Lung (tissue), 12 donors: ENCODE results near the gene CPXM2. TPM values are rescaled to one million over a fixed set of nuclear protein-coding genes. Genes with fewer than 3 reads are reported as not detected.

Source experiments
- ATAC-seq: fragments of 200-7000 bp; cut with Tn5 transposase; one replicate; pipeline ENCODE4 v1.9.1; 2020; ENCODE audit warnings: moderate number of reproducible peaks; ENCODE audit not compliant: insufficient read depth, low FRiP score
- DNase-seq, 3 donors: peaks; one replicate each; pipeline ENCODE4 v3.0.0-alpha.2; 2013 to 2017
- H3K27ac ChIP-seq, 2 donors: one replicate each; pipeline ENCODE4 v1.5.1; 2013; ENCODE audit warnings: mild to moderate bottlenecking in 2 of 2, moderate library complexity in 2 of 2, control low read depth in 1 of 2, inconsistent platforms in 1 of 2, low read depth in 1 of 2, low read length in 1 of 2
- H3K27me3 ChIP-seq, 3 donors: one replicate each; pipeline ENCODE4 v1.5.1; 2013; ENCODE audit warnings: low read length in 2 of 3; ENCODE audit not compliant: control insufficient read depth in 3 of 3, insufficient read depth in 3 of 3
- H3K36me3 ChIP-seq, 4 donors: one replicate each; pipeline ENCODE4 v1.5.1; 2013; ENCODE audit warnings: low read length in 4 of 4, mild to moderate bottlenecking in 1 of 4, moderate library complexity in 1 of 4; ENCODE audit not compliant: control insufficient read depth in 4 of 4, insufficient read depth in 4 of 4
- H3K4me1 ChIP-seq, 5 donors: one replicate each; pipeline ENCODE4 v1.5.1; 2013; ENCODE audit warnings: low read length in 5 of 5, mild to moderate bottlenecking in 2 of 5, moderate library complexity in 1 of 5; ENCODE audit not compliant: control insufficient read depth in 5 of 5, insufficient read depth in 5 of 5
- H3K4me3 ChIP-seq: one replicate; pipeline ENCODE4 v1.5.1; 2013; ENCODE audit warnings: mild to moderate bottlenecking, control low read depth, moderate library complexity
- H3K9ac ChIP-seq, 2 donors: one replicate each; pipeline ENCODE4 v1.5.1; 2013; ENCODE audit warnings: low read length in 2 of 2, control low read depth in 1 of 2; ENCODE audit not compliant: insufficient read depth in 1 of 2
- H3K9me3 ChIP-seq, 4 donors: one replicate each; pipeline ENCODE4 v1.5.1; 2013; ENCODE audit warnings: low read length in 3 of 4, mild to moderate bottlenecking in 1 of 4, moderate library complexity in 1 of 4; ENCODE audit not compliant: control insufficient read depth in 4 of 4, insufficient read depth in 3 of 4
- CTCF ChIP-seq: IDR thresholded peaks from 2 replicates; pipeline ENCODE4 v1.5.1; 2012; ENCODE audit warnings: mild to moderate bottlenecking; ENCODE audit errors: control extremely low read depth, extremely low read depth
- WGBS, 2 donors: extraction: QIAGEN DNeasy Blood & Tissue Kit; methylation state at CpG; one replicate each; pipeline ENCODE4 v1.1.7; 2013; 5-methylcytosine and 5-hydroxymethylcytosine counted together
- polyA plus RNA-seq, 2 donors: library from polyadenylated mRNA; stranded (reverse); fragments of 200-250 nt; gene quantifications; one replicate each; pipeline ENCODE4 v1.2.1, GENCODE V29; 2013
- total RNA-seq, 2 donors: library from RNA; depleted of rRNA in 1 of 2; stranded (reverse); fragments of >200 nt in 1 of 2; gene quantifications; one replicate each; pipeline ENCODE4 v1.2.1, GENCODE V29; 2014 to 2021
- donor health status: control.
- donor health status: control.
- donor health status: Bipolar disorder and iron deficiency.
- donor health status: healthy.
- donor health status: DM: yes; HTN: yes; CAD: no.

Gene CPXM2
- total and polyA plus RNA-seq, 4 donors: 0.66 to 5.0 (median 2.1) TPM

GRCh38 chr10:123912871-123913270 is 21.3 kb upstream of the CPXM2 start:
- H3K4me1 ChIP-seq: peaks cover 0 to 12% (median 4%) of the 10 kb centered on the region in 5 donors
- no peak for TF ChIP-seq CTCF
- no peak overlapping the region for H3K9ac ChIP-seq
- no peak for ATAC-seq
- peaks cover 0 to 9% (median 0%) of the 10 kb centered on the region in 4 donors for H3K9me3 ChIP-seq
- H3K27me3 ChIP-seq: peaks cover 0 to 4% (median 0%) of the 10 kb centered on the region in 3 donors
- no peak overlapping the region for H3K4me3 ChIP-seq
- WGBS, 2 donors: 38 to 74% methylated on average over 3 of the region's 3 CpGs
- no peak for DNase-seq
- no peak overlapping the region for H3K27ac ChIP-seq
- H3K36me3 ChIP-seq: no peaks in the 10 kb centered on the region

GRCh38 chr10:123912466-123912865 is 20.9 kb upstream of the CPXM2 start:
- no peak overlapping the region for H3K9ac ChIP-seq
- H3K27me3 ChIP-seq: peaks cover 0 to 2% (median 0%) of the 10 kb centered on the region in 3 donors
- WGBS, 2 donors: 53 to 72% methylated on average over 4 of the region's 4 CpGs
- no peaks in the 10 kb centered on the region for H3K36me3 ChIP-seq
- no peak overlapping the region for H3K4me3 ChIP-seq
- no peak for TF ChIP-seq CTCF
- ATAC-seq (no peak), DNase-seq (no peak)
- no peak overlapping the region for H3K27ac ChIP-seq
- H3K9me3 ChIP-seq: peaks cover 0 to 9% (median 0%) of the 10 kb centered on the region in 4 donors
- H3K4me1 ChIP-seq: peaks cover 0 to 12% (median 4%) of the 10 kb centered on the region in 5 donors

GRCh38 chr10:123911866-123912265 is 20.3 kb upstream of the CPXM2 start:
- Histone ChIP-seq H3K4me1 (peaks cover 0 to 12% (median 4%) of the 10 kb centered on the region in 5 donors), H3K36me3 (no peaks in the 10 kb centered on the region), H3K9ac (no peak overlapping the region), H3K4me3 (no peak overlapping the region), H3K9me3 (peaks cover 0 to 9% (median 0%) of the 10 kb centered on the region in 4 donors), H3K27me3 (no peaks in the 10 kb centered on the region), H3K27ac (no peak overlapping the region)
- TF ChIP-seq CTCF: no peak
- ATAC-seq (no peak), DNase-seq (peak; percentile 61 to 86 (median 75))
- 32 to 40% methylated on average over 9 of the region's 9 CpGs for WGBS, 2 donors

GRCh38 chr10:123909866-123910265 is 18.3 kb upstream of the CPXM2 start:
- DNase-seq: no peak
- H3K4me3 ChIP-seq: no peak overlapping the region
- peaks cover 0 to 12% (median 4%) of the 10 kb centered on the region in 5 donors for H3K4me1 ChIP-seq
- H3K27ac ChIP-seq: no peak overlapping the region
- no peak for ATAC-seq
- no peak for TF ChIP-seq CTCF
- no peaks in the 10 kb centered on the region for H3K27me3 ChIP-seq
- 92 to 96% methylated on average over 6 to 8 of the region's 8 CpGs for WGBS, 2 donors
- H3K9me3 ChIP-seq: peaks cover 0 to 6% (median 0%) of the 10 kb centered on the region in 4 donors
- H3K9ac ChIP-seq: no peak overlapping the region
- H3K36me3 ChIP-seq: no peaks in the 10 kb centered on the region
